Right atrium auricular region (tissue), 2 donors: ENCODE measurements around the gene AP2B1. TPM values are rescaled to one million over a fixed set of nuclear protein-coding genes. Genes with fewer than 3 reads are reported as not detected.
"Not testable (repeated sequence)": the region's sequence is repeated elsewhere in the genome, so short reads cannot be mapped to it uniquely, and the experiment has no call there.

Experiments
- DNase-seq: peaks from one replicate; pipeline ENCODE4 v3.0.0-alpha.2; 2019; ENCODE audit warnings: low spot score
- H3K27ac ChIP-seq, 2 donors: fragments of 200-600 bp; sonication (generic); 1 replicate in 1 of 2; 2 replicates in 1 of 2; pipeline ENCODE4 v1.5.1; 2016 to 2019
- H3K27me3 ChIP-seq, 2 donors: fragments of 200-600 bp; sonication (generic); one replicate each; pipeline versions ENCODE4 v1.5.1 to v1.6.0; 2017 to 2019
- H3K36me3 ChIP-seq: fragments of 200-600 bp; sonication (generic); one replicate; pipeline ENCODE4 v1.5.1; 2016
- H3K4me1 ChIP-seq, 2 donors: fragments of 200-600 bp; sonication (generic); one replicate each; pipeline versions ENCODE4 v1.5.1 to v1.6.0; 2017 to 2019
- H3K4me3 ChIP-seq, 2 donors: fragments of 200-600 bp; sonication (generic); 1 replicate in 1 of 2; 2 replicates in 1 of 2; pipeline ENCODE4 v1.5.1; 2017 to 2019; ENCODE audit warnings: mild to moderate bottlenecking in 1 of 2, moderate library complexity in 1 of 2
- H3K9me3 ChIP-seq, 2 donors: fragments of 200-600 bp; sonication (generic); one replicate each; pipeline ENCODE4 v1.5.1; 2019
- CTCF ChIP-seq, 2 donors: fragments of 200-600 bp; sonication (generic); IDR thresholded peaks; one replicate each; pipeline ENCODE4 v1.5.1; 2019; ENCODE audit warnings: antibody characterized with exemption in 2 of 2
- total RNA-seq, 2 donors: library from RNA; depleted of rRNA; stranded (reverse); fragments of >200 nt; gene quantifications; one replicate each; pipeline ENCODE4 v1.1.0, GENCODE V29; 2016

AP2B1 gene
- total RNA-seq, 2 donors from 2014 or later, result 79.8 to 80.1 TPM

GRCh38 chr17:35553310-35553709 lies 33.8 kb upstream of the AP2B1 start:
- H3K36me3 ChIP-seq, result no peaks in the 10 kb centered on the region
- TF ChIP-seq CTCF (IDR thresholded peaks at IDR 0.05), result no peak
- no peak overlapping the region for H3K27ac ChIP-seq
- DNase-seq, result no peak
- no peak overlapping the region for H3K4me3 ChIP-seq
- H3K9me3 ChIP-seq, result no peaks in the 10 kb centered on the region
- H3K4me1 ChIP-seq, result no peaks in the 10 kb centered on the region
- H3K27me3 ChIP-seq, result no peaks in the 10 kb centered on the region

- no peaks in the 10 kb centered on the region for H3K4me1 ChIP-seq
- H3K9me3 ChIP-seq, result no peaks in the 10 kb centered on the region
- H3K27ac ChIP-seq, result no peak overlapping the region
- no peaks in the 10 kb centered on the region for H3K27me3 ChIP-seq
- no peak overlapping the region for H3K4me3 ChIP-seq
- DNase-seq, result no peak
- H3K36me3 ChIP-seq, result no peaks in the 10 kb centered on the region
- TF ChIP-seq CTCF (IDR thresholded peaks at IDR 0.05), result no peak
These were observed 32.5 kb upstream of the AP2B1 start for GRCh38 chr17:35554668-35555067.

- DNase-seq, result no peak
- no peaks in the 10 kb centered on the region for H3K27me3 ChIP-seq
- H3K36me3 ChIP-seq, result no peaks in the 10 kb centered on the region
- H3K27ac ChIP-seq, result no peak overlapping the region
- no peak overlapping the region for H3K4me3 ChIP-seq
- no peaks in the 10 kb centered on the region for H3K9me3 ChIP-seq
- H3K4me1 ChIP-seq, result no peaks in the 10 kb centered on the region
- TF ChIP-seq CTCF (IDR thresholded peaks at IDR 0.05), result peak in 1 of 2 donors; percentile 32
These were observed 31.4 kb upstream of the AP2B1 start for GRCh38 chr17:35555691-35556090.

GRCh38 chr17:35557353-35557752 lies 29.8 kb upstream of the AP2B1 start:
- Histone ChIP-seq H3K4me1 (no peaks in the 10 kb centered on the region), H3K4me3 (no peak overlapping the region), H3K9me3 (no peaks in the 10 kb centered on the region), H3K36me3 (no peaks in the 10 kb centered on the region), H3K27me3 (no peaks in the 10 kb centered on the region), H3K27ac (no peak overlapping the region)
- DNase-seq, result no peak
- no peak for TF ChIP-seq CTCF (IDR thresholded peaks at IDR 0.05)

GRCh38 chr17:35559495-35560210 lies 27.5 kb upstream of the AP2B1 start:
- Histone ChIP-seq H3K9me3 (no peaks in the 10 kb centered on the region), H3K36me3 (no peaks in the 10 kb centered on the region), H3K4me1 (no peaks in the 10 kb centered on the region), H3K4me3 (no peak overlapping the region), H3K27ac (no peak overlapping the region), H3K27me3 (no peaks in the 10 kb centered on the region)
- no peak for TF ChIP-seq CTCF (IDR thresholded peaks at IDR 0.05)
- no peak for DNase-seq

GRCh38 chr17:35560703-35561102 lies 26.4 kb upstream of the AP2B1 start, which contains the start of gene SLFN14:
TSS of gene SLFN14 (minus strand) at chr17:35560819. CDS start at chr17:35558062, 2,757 bp downstream.
- Histone ChIP-seq H3K36me3 (no peaks in the 10 kb centered on the region), H3K27ac (no peak within 1 kb of the TSS), H3K4me1 (no peaks in the 10 kb centered on the region), H3K9me3 (no peaks in the 10 kb centered on the region), H3K27me3 (no peaks in the 10 kb centered on the region), H3K4me3 (no peak within 1 kb of the TSS)
- no peak for DNase-seq
- no peak for TF ChIP-seq CTCF (IDR thresholded peaks at IDR 0.05)

- not testable (repeated sequence) for H3K36me3 ChIP-seq, H3K27me3 ChIP-seq, H3K9me3 ChIP-seq, DNase-seq, H3K4me1 ChIP-seq, H3K27ac ChIP-seq, H3K4me3 ChIP-seq
These were observed 23.9 kb upstream of the AP2B1 start for GRCh38 chr17:35563181-35563580.
